CD1c-positive myeloid dendritic cell (primary cell): Measurements from ENCODE around the gene PRKN.
"Not testable (repeated sequence)": the region's sequence is repeated elsewhere in the genome, so short reads cannot be mapped to it uniquely, and the experiment has no call there.

Source experiments
- DNase-seq: peaks from one replicate; pipeline ENCODE4 v3.0.0-alpha.2; 2016; ENCODE audit errors: extremely low spot score

The PRKN gene

GRCh38 chr6:161915456-161915964, 812.1 kb downstream of the PRKN start:
- DNase-seq: no peak

- DNase-seq: no peak
Observed at GRCh38 chr6:161908872-161909271, 818.7 kb downstream of the PRKN start.

DNA sequence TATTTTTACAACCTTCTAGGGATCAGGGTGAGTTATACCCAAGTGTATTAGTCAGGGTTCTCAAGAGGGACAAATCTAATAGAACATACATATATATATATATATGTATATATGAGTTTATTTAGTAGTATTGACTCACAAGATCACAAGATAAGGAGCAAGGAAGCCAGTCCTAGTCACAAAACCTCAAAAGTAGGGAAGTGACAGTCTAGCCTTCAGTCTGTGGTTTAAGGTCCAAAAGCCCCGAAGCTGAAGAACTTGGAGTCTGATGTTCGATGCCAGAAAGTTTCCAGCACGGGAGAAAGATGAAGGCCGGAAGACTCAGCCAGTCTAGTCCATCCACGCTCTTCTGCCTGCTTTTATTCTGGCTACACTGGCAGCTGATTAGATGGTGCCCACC, 821.0 kb downstream of the PRKN start:
- no peak for DNase-seq

DNA sequence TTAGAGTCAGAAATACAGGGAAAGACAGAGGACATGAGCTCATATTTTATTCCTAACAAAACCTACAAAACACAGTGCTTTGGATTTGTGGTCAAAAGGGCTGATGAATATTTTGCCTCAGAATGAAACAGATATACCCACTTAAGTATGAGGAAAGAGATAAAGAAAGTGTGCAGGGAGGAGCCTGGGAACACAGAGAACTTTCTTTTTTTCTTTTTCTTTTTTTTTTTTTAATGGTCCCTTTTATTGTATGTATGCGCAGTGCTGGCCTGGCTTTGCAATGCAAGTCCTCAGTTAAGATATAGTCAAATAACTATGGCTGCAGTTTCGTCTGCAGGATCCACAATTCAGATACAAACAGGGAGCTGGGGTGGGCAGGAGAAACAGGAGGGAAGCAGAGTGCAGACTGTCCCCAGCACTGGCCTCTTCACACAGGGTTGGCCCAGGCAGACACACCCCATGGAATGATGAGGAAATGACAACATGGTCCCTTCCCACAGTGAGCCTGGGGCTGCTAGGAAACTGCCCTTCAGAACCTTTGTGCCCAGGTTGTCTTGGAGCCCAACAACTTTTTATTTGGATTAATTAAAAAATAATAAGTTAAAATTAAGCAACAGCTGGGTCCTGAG, 823.9 kb downstream of the PRKN start:
- no peak for DNase-seq

GRCh38 chr6:161901740-161902426, 825.7 kb downstream of the PRKN start:
- no peak for DNase-seq

GRCh38 chr6:161894436-161894835, 833.1 kb downstream of the PRKN start:
- no peak for DNase-seq

GRCh38 chr6:161891542-161891941, 836.0 kb downstream of the PRKN start:
- DNase-seq: no peak

- no peak for DNase-seq
Observed at GRCh38 chr6:161890832-161891297, 836.7 kb downstream of the PRKN start.

DNA sequence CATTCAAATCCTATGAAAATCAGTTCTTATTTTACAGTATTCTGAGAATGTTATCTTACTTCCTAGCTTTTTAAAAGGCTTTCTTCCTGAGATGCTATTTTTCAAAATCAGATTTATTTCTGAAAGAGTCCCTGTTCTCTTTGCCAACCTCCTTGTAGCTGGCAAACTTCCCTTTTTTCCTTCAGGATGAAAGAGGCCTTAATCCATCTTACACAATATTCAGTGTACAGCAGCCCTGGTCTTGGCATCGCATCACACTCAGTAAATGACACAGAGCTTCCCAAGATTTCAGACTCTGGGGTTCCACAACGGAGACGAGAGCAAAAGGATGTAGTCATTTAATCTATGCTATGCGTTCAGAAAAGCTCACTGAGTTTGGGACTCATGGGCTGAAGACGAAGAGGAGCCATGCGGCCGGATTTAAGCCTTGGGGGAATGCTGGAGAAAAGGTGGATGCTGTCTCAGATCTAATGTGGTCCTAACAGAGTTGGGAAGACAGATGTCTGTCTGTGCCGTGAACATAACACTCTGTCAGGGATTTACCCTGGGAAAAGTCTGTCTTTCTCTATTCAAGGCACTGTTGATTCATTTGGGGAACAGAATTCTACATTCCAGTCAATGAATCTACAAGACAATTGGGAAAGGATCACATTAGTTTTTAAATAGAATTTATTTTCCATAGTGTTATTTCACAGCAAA, 837.3 kb downstream of the PRKN start:
- DNase-seq: no peak

- DNase-seq: no peak
Observed at GRCh38 chr6:161889324-161889723, 838.2 kb downstream of the PRKN start.

- not testable (repeated sequence) for DNase-seq
Observed at GRCh38 chr6:161886545-161886944, 841.0 kb downstream of the PRKN start.

DNA sequence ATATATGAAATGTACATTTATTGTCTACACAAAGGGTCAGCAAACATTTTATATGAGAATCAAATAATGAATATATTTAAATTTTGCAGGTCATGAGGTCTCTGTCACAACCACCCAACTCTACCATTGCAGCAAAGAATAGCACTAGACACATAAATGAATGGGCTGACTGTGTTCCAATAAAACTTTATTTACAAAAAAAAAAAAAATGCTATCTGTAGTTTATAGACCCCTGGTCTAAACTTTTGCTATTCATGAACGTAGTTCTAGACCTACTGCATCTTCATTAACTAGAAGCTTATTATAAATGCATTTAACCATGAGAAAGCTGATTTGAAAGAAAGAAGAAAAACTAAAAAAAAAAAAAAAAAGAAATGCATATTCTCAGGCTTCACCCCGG, 842.8 kb downstream of the PRKN start:
- no peak for DNase-seq

- DNase-seq: no peak
Observed at GRCh38 chr6:161882196-161882765, 845.3 kb downstream of the PRKN start.

DNA sequence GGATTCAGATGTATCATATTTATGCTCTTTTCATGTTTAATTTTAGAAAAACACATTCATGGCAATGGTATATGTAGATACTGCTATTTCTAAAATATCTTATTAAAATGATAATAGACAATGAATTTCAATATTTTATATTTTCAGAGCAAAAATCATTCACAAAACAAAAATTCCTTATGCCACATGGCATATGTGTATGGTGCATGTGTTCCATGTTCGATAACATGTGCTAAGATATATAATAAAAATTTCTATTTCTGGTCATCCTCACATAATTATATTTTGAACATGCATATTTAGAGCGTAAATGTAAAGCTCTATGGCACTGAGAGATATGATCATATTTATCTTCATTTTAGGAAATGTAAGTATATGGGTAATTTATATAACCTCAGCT, 847.5 kb downstream of the PRKN start:
- DNase-seq: no peak

GRCh38 chr6:161876231-161876630, 851.3 kb downstream of the PRKN start:
- no peak for DNase-seq

DNA sequence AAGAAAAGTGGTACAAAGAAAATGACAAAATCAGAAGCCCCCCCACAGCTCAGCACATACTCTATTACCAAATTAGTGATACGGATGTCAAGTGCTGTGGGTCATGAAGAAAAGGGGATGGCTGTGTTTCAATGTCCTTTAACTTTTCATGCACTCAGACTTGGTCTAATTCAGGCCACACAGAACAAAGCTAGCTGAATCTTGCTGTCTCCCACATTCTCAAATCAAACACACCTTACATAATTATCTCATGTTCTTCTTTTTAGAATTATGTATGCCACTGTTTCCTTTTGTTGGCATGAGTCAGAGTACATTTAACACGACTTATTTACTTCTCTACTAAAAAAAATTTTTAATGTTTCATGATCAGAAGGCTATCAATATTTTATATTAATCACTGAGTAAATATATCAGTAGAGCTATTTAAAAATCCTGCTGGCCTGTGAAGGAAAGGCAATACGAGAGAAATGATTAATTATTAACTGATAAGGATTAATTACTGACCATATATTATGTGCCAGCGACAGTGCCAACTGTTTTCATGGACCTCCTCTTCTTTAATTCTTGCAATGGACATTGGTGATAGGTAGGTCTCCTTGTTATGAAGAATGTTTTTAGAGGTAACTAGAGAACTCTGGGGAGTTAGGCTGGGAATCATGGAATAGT, 857.2 kb downstream of the PRKN start:
- DNase-seq: no peak

- no peak for DNase-seq
Observed at GRCh38 chr6:161869491-161869890, 858.1 kb downstream of the PRKN start.

- DNase-seq: no peak
Observed at GRCh38 chr6:161866570-161866969, 861.0 kb downstream of the PRKN start.

DNA sequence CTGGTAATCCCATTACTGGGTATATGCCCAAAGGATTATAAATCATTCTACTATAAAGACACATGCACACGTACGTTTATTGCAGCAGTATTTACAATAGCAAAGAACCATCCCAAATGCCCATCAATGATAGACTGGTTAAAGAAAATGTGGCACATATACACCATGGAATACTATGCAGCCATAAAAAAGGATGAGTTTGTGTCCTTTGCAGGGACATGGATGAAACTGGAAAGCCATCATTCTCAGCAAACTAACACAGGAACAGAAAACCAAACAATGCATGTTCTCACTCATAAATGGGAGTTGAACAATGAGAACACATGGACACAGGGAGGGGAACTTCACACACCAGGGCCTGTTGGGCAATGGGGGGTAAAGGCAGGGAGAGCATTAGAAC, 866.5 kb downstream of the PRKN start:
- DNase-seq: not testable (repeated sequence)

GRCh38 chr6:161853657-161854056, 873.9 kb downstream of the PRKN start:
- DNase-seq: no peak

DNA sequence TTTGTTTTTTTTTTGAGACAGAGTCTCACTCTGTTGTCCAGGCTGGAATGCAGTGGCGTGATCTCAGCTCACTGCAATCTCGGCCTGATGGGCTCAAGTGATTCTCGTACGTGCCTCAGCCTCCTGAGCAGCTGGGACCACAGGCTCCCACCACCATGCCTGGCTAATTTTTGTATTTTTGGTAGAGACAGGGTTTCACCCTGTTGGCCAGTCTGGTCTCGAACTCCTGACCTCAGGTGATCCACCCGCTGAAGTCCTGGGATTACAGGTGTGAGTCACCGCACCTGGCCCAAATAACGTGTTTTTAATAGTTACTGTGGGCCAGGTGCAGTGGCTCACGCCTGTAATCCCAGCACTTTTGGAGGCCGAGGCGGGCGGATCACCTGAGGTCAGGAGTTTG, 876.1 kb downstream of the PRKN start:
- DNase-seq: not testable (repeated sequence)

GRCh38 chr6:161850562-161850961, 877.0 kb downstream of the PRKN start:
- no peak for DNase-seq
